COLO668 (cell line): Measurements from ENCODE around the gene APOH.
A peak's percentile ranks its signal among the peaks of the same experiment; 100 is the strongest.

Experiments
- DNase-seq: peaks from one replicate; lab custom pipeline; 2025; ENCODE audit not compliant: unreplicated experiment; lab: John Stamatoyannopoulos, UW

The APOH gene

GRCh38 chr17:66235377-66235994, 6.3 kb upstream of the APOH start:
- DNase-seq, result no peak

DNA sequence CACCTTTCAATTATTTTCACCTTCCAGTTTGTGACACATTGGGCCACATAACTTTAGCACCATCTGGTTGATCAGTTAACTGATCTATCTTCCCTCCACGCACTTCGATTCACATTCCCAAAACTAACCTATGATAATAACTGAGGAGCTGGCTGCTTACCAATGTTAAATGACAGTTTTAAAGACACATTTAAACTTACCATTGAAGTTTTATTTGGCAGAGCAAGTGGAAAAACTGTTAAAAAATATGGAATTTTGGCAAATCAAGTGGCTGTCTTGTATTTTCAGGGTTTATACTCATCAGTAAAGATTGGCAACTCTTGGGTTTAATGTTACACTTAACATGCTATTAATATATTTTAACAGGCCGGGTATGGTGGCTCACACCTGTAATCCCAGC, 5.4 kb upstream of the APOH start:
- DNase-seq, result no peak

GRCh38 chr17:66233023-66233753, 4.0 kb upstream of the APOH start:
- DNase-seq, result no peak

- no peak for DNase-seq
These were observed 1.8 kb upstream of the APOH start for GRCh38 chr17:66230922-66231591.

DNA sequence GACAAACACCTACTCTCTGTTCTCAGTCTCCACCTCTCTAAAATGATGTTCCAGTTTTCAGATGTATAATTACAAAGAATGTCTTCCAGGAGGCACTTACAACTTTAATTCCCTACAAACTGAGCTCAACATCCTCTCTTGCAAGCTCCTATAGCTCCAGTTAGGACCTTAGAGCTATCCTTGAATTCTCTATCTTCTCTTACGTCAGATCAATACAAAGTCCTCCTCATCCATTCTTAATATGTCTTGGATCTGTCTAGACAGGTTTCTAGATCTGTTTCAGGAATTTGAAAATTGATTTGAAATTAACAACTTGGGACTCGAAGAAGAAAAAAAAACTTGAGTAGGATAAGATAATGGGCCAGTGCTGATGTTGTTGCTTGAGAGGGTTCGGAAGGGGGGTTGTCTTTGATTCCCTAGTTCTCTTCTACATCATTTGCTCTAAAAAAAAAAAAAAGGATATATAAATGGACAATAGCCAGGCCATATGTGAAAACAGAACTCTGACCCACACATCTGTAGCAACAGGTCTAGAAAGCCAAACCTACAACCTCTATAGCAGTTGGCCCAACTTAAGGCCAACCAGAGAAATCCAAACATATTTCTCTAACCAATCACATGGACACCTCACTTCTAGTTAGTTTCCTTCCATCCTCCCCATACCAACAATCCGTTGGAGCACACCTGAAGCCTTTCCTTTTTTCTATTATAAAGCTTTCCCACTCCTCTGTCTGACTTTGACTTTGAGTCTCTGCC, 746 bp upstream of the APOH start:
- DNase-seq, result no peak

DNA sequence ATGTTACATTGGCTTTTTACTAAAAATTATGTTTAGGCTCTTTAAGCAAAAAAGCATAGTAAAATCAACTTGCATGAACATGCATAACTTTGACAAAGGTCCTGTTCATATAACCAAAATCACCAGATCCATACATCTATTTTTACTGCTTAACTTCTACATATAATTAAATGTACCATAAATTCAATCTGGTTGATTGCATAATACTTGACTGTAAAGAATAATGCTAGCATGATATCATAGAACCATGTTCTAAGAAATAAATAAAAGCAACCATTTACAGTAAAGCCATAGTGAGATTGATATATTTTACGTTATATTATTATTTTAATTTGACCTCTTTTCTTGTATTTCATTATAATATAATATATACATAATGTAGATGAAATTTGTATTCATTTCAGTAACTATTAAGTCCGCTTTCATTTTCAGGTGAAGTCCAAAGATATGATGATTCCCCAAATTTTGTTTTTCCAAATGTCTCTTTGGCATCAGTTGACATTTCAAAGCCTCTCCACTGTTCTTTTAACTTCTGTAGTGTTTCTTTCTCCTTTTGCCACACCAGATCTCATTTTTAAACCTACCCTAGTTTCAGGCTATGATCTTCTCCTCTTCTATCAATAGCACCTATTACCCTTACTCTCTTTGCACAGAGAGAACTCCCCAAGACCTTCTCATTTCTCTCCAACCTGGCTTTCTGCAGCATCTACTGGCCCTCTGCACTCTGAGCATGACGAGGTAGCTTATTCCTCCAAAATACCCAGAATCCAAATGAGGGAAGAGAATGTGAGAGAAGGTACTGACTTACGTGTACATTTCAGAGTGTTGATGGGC, 1.8 kb downstream of the APOH start:
- no peak for DNase-seq

GRCh38 chr17:66222798-66223350, 6.3 kb downstream of the APOH start:
- DNase-seq, result no peak

- DNase-seq, result no peak
These were observed 7.3 kb downstream of the APOH start for GRCh38 chr17:66221755-66222530.

DNA sequence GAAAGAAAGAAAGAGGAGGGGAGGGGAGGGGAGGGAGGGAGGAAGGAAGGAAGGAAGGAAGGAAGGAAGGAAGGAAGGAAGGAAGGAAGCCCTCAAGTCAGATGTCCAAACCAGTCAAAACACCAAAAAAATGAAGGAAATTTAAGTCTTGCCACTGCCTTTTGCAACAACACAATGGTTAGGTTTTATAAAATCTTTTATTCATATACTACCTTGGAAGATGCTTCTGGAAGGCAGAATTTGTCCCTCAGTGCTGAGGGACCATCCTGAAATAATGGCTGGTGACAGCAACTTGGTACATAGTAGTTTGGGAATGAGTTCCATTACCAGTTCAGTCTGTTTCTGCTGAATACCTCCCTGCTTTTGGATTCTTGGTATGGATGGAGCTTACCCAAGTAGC, 7.9 kb downstream of the APOH start:
- no peak for DNase-seq

GRCh38 chr17:66220079-66220835, 9.0 kb downstream of the APOH start:
- no peak for DNase-seq

GRCh38 chr17:66215529-66215911, 13.7 kb downstream of the APOH start:
- DNase-seq, result no peak

GRCh38 chr17:66214884-66215528, 14.2 kb downstream of the APOH start:
- DNase-seq, result peak; percentile 9

DNA sequence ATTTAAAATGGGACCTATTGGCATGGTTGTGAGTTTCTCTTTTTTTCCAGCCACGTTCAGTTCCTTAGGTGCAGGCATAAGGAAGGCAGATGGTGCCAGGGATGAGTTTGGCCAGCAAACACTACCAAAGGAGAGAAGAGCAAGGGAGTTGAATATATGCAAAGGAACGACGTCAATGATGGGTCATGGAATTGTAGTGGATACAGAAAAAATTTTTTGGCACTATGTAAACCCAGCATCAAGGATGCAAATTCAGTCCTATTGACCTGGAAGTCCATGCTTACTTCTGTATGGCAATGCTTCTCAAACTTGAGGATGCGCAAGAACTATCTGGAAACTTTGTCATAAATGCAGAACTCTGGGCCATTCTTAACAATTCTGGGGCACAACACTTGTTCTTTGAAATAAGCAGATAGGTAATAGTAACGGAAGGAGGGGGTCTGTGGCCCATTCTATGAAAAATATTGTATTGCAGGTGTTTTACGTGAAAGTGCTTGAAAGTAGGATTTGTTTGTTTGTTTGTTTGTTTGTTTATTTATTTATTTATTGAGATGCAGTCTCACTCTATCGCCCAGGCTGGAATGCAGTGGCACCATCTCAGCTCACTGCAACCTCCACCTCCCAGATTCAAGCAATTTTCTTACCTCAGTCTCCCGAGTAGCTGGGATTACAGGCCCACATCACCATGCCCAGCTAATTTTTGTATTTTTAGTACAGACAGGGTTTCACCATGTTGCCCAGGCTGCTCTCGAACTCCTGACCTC, 18.0 kb downstream of the APOH start:
- no peak for DNase-seq

DNA sequence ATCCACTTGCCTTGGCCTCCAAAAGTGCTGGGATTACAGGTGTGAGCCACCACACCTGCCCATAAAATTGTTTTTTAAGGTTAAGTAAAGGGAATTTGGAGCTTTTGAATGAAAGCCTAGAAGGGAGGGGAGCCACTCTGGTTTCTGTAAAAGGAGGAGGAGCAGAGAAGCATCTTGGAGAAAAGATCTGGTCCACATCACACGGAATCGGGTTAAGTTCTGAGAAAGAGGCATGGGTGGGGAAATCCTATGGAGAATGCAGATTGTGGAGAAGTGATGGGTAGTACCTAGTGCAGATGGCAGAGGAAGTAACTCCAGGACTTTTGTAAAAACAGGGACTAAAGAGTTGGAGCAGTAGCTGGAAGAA, 19.0 kb downstream of the APOH start:
- no peak for DNase-seq

DNA sequence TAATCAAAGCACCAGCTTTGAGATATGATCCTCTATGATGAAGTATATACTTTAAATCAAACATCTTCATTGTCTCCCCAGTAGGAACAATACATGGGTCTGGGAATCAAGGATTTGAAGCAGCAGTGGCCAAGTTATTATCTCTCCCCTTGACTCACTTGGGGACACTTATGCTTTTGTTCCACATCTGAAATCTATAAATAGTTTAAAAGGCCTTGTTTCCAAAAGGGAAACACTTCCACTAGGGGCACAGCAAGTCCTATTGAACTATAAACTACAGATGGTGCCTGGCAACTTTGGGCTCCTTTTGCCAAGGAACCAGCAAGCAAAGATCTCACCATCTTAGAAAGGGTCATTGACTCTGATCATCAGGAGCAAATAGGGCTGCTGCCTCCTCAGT, 21.3 kb downstream of the APOH start:
- no peak for DNase-seq

GRCh38 chr17:66203274-66204015, 25.8 kb downstream of the APOH start:
- DNase-seq, result no peak

DNA sequence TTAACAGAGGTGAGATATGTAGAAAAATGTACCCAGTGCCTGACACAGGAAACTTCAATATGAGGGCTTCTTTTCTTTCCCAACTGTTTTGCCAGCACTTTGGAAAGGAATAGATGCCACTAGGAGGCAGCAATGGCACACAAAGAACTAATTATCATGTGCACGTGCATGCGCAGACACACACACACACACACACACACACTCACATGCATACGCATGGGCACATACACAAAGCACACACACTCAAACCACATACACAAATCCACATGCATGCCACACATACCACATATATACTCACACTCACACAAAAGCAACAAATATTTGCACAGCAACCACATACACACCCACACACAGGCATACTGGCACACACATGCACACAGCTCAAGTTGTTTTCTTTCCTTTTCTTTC, 28.5 kb downstream of the APOH start:
- DNase-seq, result peak; percentile 41
